H1 (cell line): ENCODE data around the gene TRAF6. TPM values are rescaled to one million over a fixed set of nuclear protein-coding genes. Genes with fewer than 3 reads are reported as not detected.

ENCODE experiments used
- CTCF ChIA-PET: fragments of 300-600 bp; sonication (Branson Sonifier 250); formaldehyde crosslinking; loops from one replicate; lab custom pipeline; 2021; ENCODE audit not compliant: partially characterized antibody; lab: Charles Lee
- POLR2A ChIA-PET: fragments of 300-600 bp; sonication (Branson Sonifier 250); formaldehyde crosslinking; loops from one replicate; lab custom pipeline; 2021; ENCODE audit warnings: inconsistent platforms; ENCODE audit not compliant: partially characterized antibody; lab: Charles Lee
- DNase-seq, 2 experiments: peaks; one replicate each; pipeline versions ENCODE4 v3.0.0 to v3.0.0-alpha.2; 2010 to 2022; ENCODE audit warnings: low spot score in 2 of 2, low read depth in 1 of 2, mixed read lengths in 1 of 2
- FAIRE-seq: peaks from 2 replicates; lab custom pipeline; 2011; peaks lifted over from hg19 to GRCh38; lab: Jason Lieb, UNC
- H2AFZ ChIP-seq: 2 replicates; pipeline ENCODE4 v1.8.1; 2012; ENCODE audit warnings: low read length, inconsistent platforms
- H2AK5ac ChIP-seq: 2 replicates; pipeline ENCODE4 v1.6.1; 2013; ENCODE audit warnings: low read depth, low read length
- H2BK120ac ChIP-seq: replicated peaks from 2 replicates; pipeline ENCODE3; 2013; ENCODE audit warnings: low read depth, low read length, inconsistent platforms
- H2BK12ac ChIP-seq: 2 replicates; pipeline ENCODE4 v1.6.1; 2013; ENCODE audit warnings: low read depth, low read length
- H2BK15ac ChIP-seq: 2 replicates; pipeline ENCODE4 v1.6.1; 2013; ENCODE audit warnings: low read length
- H2BK20ac ChIP-seq: 2 replicates; pipeline ENCODE4 v1.6.1; 2013; ENCODE audit warnings: low read length
- H2BK5ac ChIP-seq: 2 replicates; pipeline ENCODE4 v1.6.1; 2013; ENCODE audit warnings: low read depth, low read length
- H3K14ac ChIP-seq: 2 replicates; pipeline ENCODE4 v1.6.1; 2013; ENCODE audit warnings: inconsistent platforms; ENCODE audit not compliant: insufficient read length
- H3K18ac ChIP-seq: 2 replicates; pipeline ENCODE4 v1.6.1; 2013; ENCODE audit warnings: low read length; ENCODE audit errors: extremely low read depth
- H3K23ac ChIP-seq: 2 replicates; pipeline ENCODE4 v1.6.1; 2013; ENCODE audit warnings: inconsistent platforms; ENCODE audit not compliant: insufficient read length
- H3K23me2 ChIP-seq: 2 replicates; pipeline ENCODE4 v1.6.1; 2013; ENCODE audit warnings: low read depth, low read length
- H3K27ac ChIP-seq: 2 replicates; pipeline ENCODE4 v1.6.1; 2011; ENCODE audit warnings: low read depth, low read length, inconsistent platforms
- H3K27me3 ChIP-seq, 4 experiments: replicated peaks in 1 of 4; 1 replicate in 1 of 4; 2 replicates in 3 of 4; pipeline versions ENCODE4 v1.6.1 to v1.8.1; 2011 to 2013; ENCODE audit warnings: low read length in 3 of 4, mild to moderate bottlenecking in 3 of 4, inconsistent platforms in 2 of 4, mixed read lengths in 2 of 4, moderate library complexity in 1 of 4; ENCODE audit not compliant: control insufficient read depth in 3 of 4, insufficient read depth in 3 of 4; ENCODE audit errors: extremely low read depth in 1 of 4
- H3K36me3 ChIP-seq, 4 experiments: 2 replicates each; pipeline versions ENCODE4 v1.6.1 to v1.8.1; 2011 to 2013; ENCODE audit warnings: mild to moderate bottlenecking in 4 of 4, low read length in 3 of 4, moderate library complexity in 2 of 4, control low read depth in 1 of 4, inconsistent platforms in 1 of 4; ENCODE audit not compliant: insufficient read depth in 4 of 4, control insufficient read depth in 2 of 4
- H3K4ac ChIP-seq: replicated peaks from 2 replicates; pipeline ENCODE3; 2013; ENCODE audit warnings: low read length, low read depth, mixed read lengths, inconsistent platforms; ENCODE audit not compliant: insufficient read length
- H3K4me1 ChIP-seq, 4 experiments: replicated peaks in 1 of 4; 1 replicate in 1 of 4; 2 replicates in 3 of 4; pipeline versions ENCODE4 v1.6.1 to v1.8.1; 2011 to 2013; ENCODE audit warnings: low read length in 3 of 4, inconsistent platforms in 2 of 4, mixed read lengths in 1 of 4; ENCODE audit not compliant: insufficient read depth in 4 of 4, control insufficient read depth in 3 of 4
- H3K4me2 ChIP-seq, 2 experiments: 2 replicates each; pipeline versions ENCODE4 v1.6.1 to v1.8.1; 2011 to 2013; ENCODE audit warnings: low read depth in 2 of 2, low read length in 2 of 2, control low read depth in 1 of 2, inconsistent platforms in 1 of 2, mild to moderate bottlenecking in 1 of 2; ENCODE audit not compliant: insufficient read depth in 1 of 2
- H3K4me3 ChIP-seq, 4 experiments: fragments of 200-600, 300-600 bp in 1 of 4; sonication (generic), shearing (Covaris generic), sonication (Bioruptor Twin) in 1 of 4; 2 replicates each; pipeline versions ENCODE4 v1.5.1 to v1.8.1; 2011 to 2016; ENCODE audit warnings: low read length in 4 of 4, low read depth in 3 of 4, control low read depth in 2 of 4, inconsistent platforms in 2 of 4, mild to moderate bottlenecking in 2 of 4, mixed read lengths in 1 of 4, moderate library complexity in 1 of 4; ENCODE audit not compliant: insufficient read depth in 2 of 4; ENCODE audit errors: extremely low read depth in 1 of 4
- H3K56ac ChIP-seq: replicated peaks from 2 replicates; pipeline ENCODE3; 2013; ENCODE audit warnings: low read depth, mild to moderate bottlenecking, mixed read lengths, low read length, inconsistent platforms; ENCODE audit not compliant: insufficient read length
- H3K79me1 ChIP-seq: 2 replicates; pipeline ENCODE4 v1.6.1; 2013; ENCODE audit warnings: low read depth, low read length, control low read depth
- H3K79me2 ChIP-seq, 2 experiments: 2 replicates each; pipeline versions ENCODE4 v1.6.1 to v1.8.1; 2012 to 2013; ENCODE audit warnings: low read length in 2 of 2, mild to moderate bottlenecking in 2 of 2, inconsistent platforms in 1 of 2; ENCODE audit not compliant: insufficient read depth in 2 of 2, control insufficient read depth in 1 of 2
- H3K9ac ChIP-seq, 4 experiments: replicated peaks in 1 of 4; 1 replicate in 1 of 4; 2 replicates in 3 of 4; pipeline versions ENCODE4 v1.6.1 to v1.8.1; 2011 to 2013; ENCODE audit warnings: low read depth in 3 of 4, low read length in 3 of 4, control low read depth in 2 of 4, mild to moderate bottlenecking in 2 of 4, moderate library complexity in 2 of 4, inconsistent platforms in 1 of 4; ENCODE audit errors: extremely low read depth in 1 of 4
- H3K9me3 ChIP-seq, 2 experiments: 2 replicates each; pipeline versions ENCODE4 v1.6.1 to v1.8.1; 2012 to 2013; ENCODE audit warnings: mild to moderate bottlenecking in 2 of 2, moderate library complexity in 2 of 2, control low read depth in 1 of 2, inconsistent platforms in 1 of 2, low read depth in 1 of 2, low read length in 1 of 2, mixed read lengths in 1 of 2; ENCODE audit not compliant: insufficient read depth in 2 of 2
- H4K20me1 ChIP-seq, 2 experiments: replicated peaks in 1 of 2; 2 replicates each; pipeline versions ENCODE3 to v1.8.1; 2011 to 2013; ENCODE audit warnings: inconsistent platforms in 2 of 2, low read length in 2 of 2, mild to moderate bottlenecking in 1 of 2; ENCODE audit not compliant: insufficient read depth in 2 of 2, control insufficient read depth in 1 of 2
- H4K5ac ChIP-seq: 2 replicates; pipeline ENCODE4 v1.6.1; 2013; ENCODE audit warnings: low read length, low read depth, mixed read lengths, inconsistent platforms; ENCODE audit not compliant: insufficient read length
- H4K8ac ChIP-seq: 2 replicates; pipeline ENCODE4 v1.8.0; 2013; ENCODE audit warnings: mild to moderate bottlenecking, moderate library complexity, low read length, inconsistent platforms; ENCODE audit not compliant: insufficient read depth; ENCODE audit errors: extremely low read depth
- H4K91ac ChIP-seq: replicated peaks from 2 replicates; pipeline ENCODE3; 2013; ENCODE audit warnings: low read length, mixed read lengths, inconsistent platforms; ENCODE audit not compliant: insufficient read length
- ASH2L ChIP-seq: fragments of 200-600, 300-600 bp; sonication (generic); IDR thresholded peaks from one replicate; pipeline ENCODE4 v1.7.1; 2017; ENCODE audit warnings: low read length
- ATF3 ChIP-seq: IDR thresholded peaks from 2 replicates; pipeline ENCODE4 v1.6.1; 2011; ENCODE audit warnings: low read depth, mild to moderate bottlenecking, low read length; ENCODE audit not compliant: insufficient read depth
- BCL11A ChIP-seq, 2 experiments: IDR thresholded peaks; one replicate each; pipeline ENCODE4 v1.6.1; 2011; ENCODE audit warnings: low read depth in 2 of 2, low read length in 2 of 2, mild to moderate bottlenecking in 2 of 2
- BRCA1 ChIP-seq: IDR thresholded peaks from 2 replicates; pipeline ENCODE4 v1.6.1; 2012; ENCODE audit warnings: low read depth, low read length, improper control_type of control experiment
- E2F6 ChIP-seq: IDR thresholded peaks from 2 replicates; pipeline ENCODE4 v1.6.1; 2012; ENCODE audit warnings: inconsistent platforms
- EGR1 ChIP-seq: IDR thresholded peaks from 2 replicates; pipeline ENCODE4 v1.6.1; 2011; ENCODE audit warnings: low read depth, low read length, borderline replicate concordance
- HDAC6 ChIP-seq: IDR thresholded peaks from one replicate; pipeline ENCODE4 v1.7.1; 2012; ENCODE audit warnings: low read depth, mild to moderate bottlenecking, inconsistent platforms, low read length, moderate library complexity
- KDM1A ChIP-seq: fragments of 200-600, 300-600 bp; sonication (generic); IDR thresholded peaks from 2 replicates; pipeline ENCODE4 v1.7.1; 2016; ENCODE audit warnings: mild to moderate bottlenecking, low read length, borderline replicate concordance
- NRF1 ChIP-seq: IDR thresholded peaks from 2 replicates; pipeline ENCODE4 v1.6.1; 2011; ENCODE audit warnings: mild to moderate bottlenecking, low read depth, low read length, improper control_type of control experiment
- RFX5 ChIP-seq: IDR thresholded peaks from 2 replicates; pipeline ENCODE4 v1.6.1; 2011; ENCODE audit warnings: low read depth, low read length, improper control_type of control experiment, borderline replicate concordance
- RXRA ChIP-seq: IDR thresholded peaks from 2 replicates; pipeline ENCODE4 v1.6.1; 2011; ENCODE audit warnings: low read depth, mild to moderate bottlenecking, low read length, moderate library complexity; ENCODE audit not compliant: insufficient read depth
- SIX5 ChIP-seq: IDR thresholded peaks from 2 replicates; pipeline ENCODE4 v1.6.1; 2011; ENCODE audit warnings: mild to moderate bottlenecking, low read depth, low read length
- SUZ12 ChIP-seq: fragments of 200-600 bp; sonication (generic); IDR thresholded peaks from 2 replicates; pipeline ENCODE4 v1.6.1; 2012; ENCODE audit warnings: mild to moderate bottlenecking, inconsistent platforms, low read length, moderate library complexity, mixed read lengths
- YY1 ChIP-seq: IDR thresholded peaks from 2 replicates; pipeline ENCODE4 v1.6.1; 2011; ENCODE audit warnings: low read depth, mild to moderate bottlenecking, low read length
- WGBS, 2 experiments: shearing (Covaris generic) in 1 of 2; methylation state at CpG; one replicate each; pipeline versions ENCODE4 v1.1.6 to v1.1.7; 2013 to 2015; ENCODE audit warnings: low lambda C conversion rate in 2 of 2, mixed read lengths in 2 of 2, inconsistent platforms in 1 of 2, low coverage in 1 of 2, missing lambda C conversion rate in 1 of 2; ENCODE audit not compliant: insufficient replicate concordance in 2 of 2, insufficient coverage in 1 of 2, insufficient read length in 1 of 2; ENCODE audit errors: extremely low coverage in 1 of 2, missing lambda C conversion rate in 1 of 2; 5-methylcytosine and 5-hydroxymethylcytosine counted together
- polyA plus RNA-seq, 7 experiments: library from polyadenylated mRNA; depleted of rRNA in 3 of 7; stranded (reverse) in 5 of 7; unstranded in 2 of 7; fragments of >200 nt in 5 of 7; fragments of 200-250 nt in 2 of 7; gene quantifications; 1 replicate in 5 of 7; 2 replicates in 1 of 7; 4 replicates in 1 of 7; pipeline versions ENCODE4 v1.2.1 to v1.2.3, GENCODE V29; 2011 to 2013; ENCODE audit warnings: missing spikeins in 2 of 7, mixed read lengths in 2 of 7
- total RNA-seq: library from RNA; stranded (reverse); fragmentation: NEBNext Ultra II Directional; extraction: Animal tissue kit (Norgen Biotek cat#: 25700); gene quantifications from 2 replicates; pipeline ENCODE4 v1.2.1, GENCODE V29; 2021

The TRAF6 gene
- total and polyA plus RNA-seq, 2 of the 8 experiments (the other 6 are each of a cell fraction or from before 2014, with no cell fraction given), result 4.6 to 8.8 TPM

DNA sequence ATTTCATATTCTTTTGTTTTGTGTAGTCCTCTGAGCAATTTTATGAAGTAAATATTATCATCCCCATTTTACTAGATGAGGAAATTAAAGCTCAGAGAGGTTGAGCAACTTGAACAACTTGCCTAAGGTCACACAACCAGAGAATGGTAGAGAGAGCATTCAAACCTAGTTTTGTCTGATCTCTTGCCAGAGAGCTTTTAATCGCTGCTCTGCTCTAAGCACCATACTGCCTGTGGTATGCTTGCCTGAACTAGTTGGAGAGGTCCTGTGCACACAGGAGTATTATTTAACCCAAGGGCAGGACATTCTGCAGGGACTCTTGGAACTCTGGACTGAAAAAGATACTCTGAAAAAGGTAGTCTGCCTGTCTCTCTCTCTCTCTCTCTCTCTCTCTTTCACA lies 38.5 kb downstream of the TRAF6 start:
- no peaks in the 10 kb centered on the region for H3K27me3 ChIP-seq
- POLR2A ChIA-PET, result no interaction called here
- no peak overlapping the region for H3K4ac ChIP-seq

More for the DNA sequence above, 38.5 kb downstream of the TRAF6 start:
- Histone ChIP-seq H2BK20ac (no peak overlapping the region), H3K4me1 (peaks cover 0 to 4% (median under 1%) of the 10 kb centered on the region in 4 experiments; a peak in 1 of 7 replicates), H2AFZ (no peak overlapping the region), H4K8ac (no peak overlapping the region), H4K91ac (no peak overlapping the region), H2BK120ac (no peak overlapping the region), H3K23ac (no peak overlapping the region), H3K36me3 (no peaks in the 10 kb centered on the region), H3K79me1 (no peaks in the 10 kb centered on the region), H3K4me2 (no peak overlapping the region), H4K20me1 (no peaks in the 10 kb centered on the region), H2BK15ac (no peak overlapping the region), H3K4me3 (no peak overlapping the region), H2BK5ac (no peak overlapping the region), H3K79me2 (no peaks in the 10 kb centered on the region), H3K9ac (no peak overlapping the region), H3K14ac (no peak overlapping the region), H2BK12ac (no peak overlapping the region), H3K56ac (no peak overlapping the region), H3K18ac (no peak overlapping the region), H4K5ac (no peak overlapping the region), H3K9me3 (no peaks in the 10 kb centered on the region), H2AK5ac (no peak overlapping the region), H3K23me2 (no peaks in the 10 kb centered on the region), H3K27ac (no peak overlapping the region)
- WGBS, 2 experiments, result 100% methylated on average over 1 of the region's 1 CpG; no CpG with 5 or more reads in 1 of the 2 experiments
- CTCF ChIA-PET, result interaction anchor here (1.9 to 6.2 kb wide), 4 partner anchors 21 to 191 kb away, joined by 6 to 67 read pairs (median 14); partner anchors contain the start of gene COMMD9
- DNase-seq (no peak), FAIRE-seq (no peak)
- TF ChIP-seq ASH2L (no peak), SIX5 (no peak), BRCA1 (no peak), SUZ12 (no peak), KDM1A (no peak), ATF3 (no peak), E2F6 (no peak), RXRA (no peak), NRF1 (no peak), YY1 (no peak), HDAC6 (no peak), RFX5 (no peak), BCL11A (IDR thresholded peaks at IDR 0.05; ENCODE audit: low read depth in 2 of 2, low read length in 2 of 2) (no peak), EGR1 (no peak)
